H1 (cell line): ENCODE measurements around the gene PLAC1.

Experiments used
- EZH2 ChIP-seq: fragments of 200-600 bp; sonication (generic); IDR thresholded peaks from 2 replicates; pipeline ENCODE4 v1.7.1; 2012; ENCODE audit warnings: low read depth, mild to moderate bottlenecking, moderate library complexity, low read length, inconsistent platforms; ENCODE audit not compliant: severe bottlenecking
- GABPA ChIP-seq: IDR thresholded peaks from 2 replicates; pipeline ENCODE4 v1.6.1; 2011; ENCODE audit warnings: mild to moderate bottlenecking, low read length, moderate library complexity, borderline replicate concordance; ENCODE audit not compliant: insufficient read depth
- GTF2F1 ChIP-seq: IDR thresholded peaks from 2 replicates; pipeline ENCODE4 v1.6.1; 2012; ENCODE audit warnings: low read depth, low read length, improper control_type of control experiment, borderline replicate concordance
- HDAC2 ChIP-seq, 2 experiments: fragments of 300-600 bp in 1 of 2; sonication (generic) in 1 of 2; IDR thresholded peaks; 2 replicates each; pipeline ENCODE4 v1.6.1; 2011 to 2012; ENCODE audit warnings: low read depth in 2 of 2, low read length in 2 of 2, mild to moderate bottlenecking in 2 of 2, moderate library complexity in 2 of 2, borderline replicate concordance in 1 of 2, inconsistent platforms in 1 of 2
- HDAC6 ChIP-seq: IDR thresholded peaks from one replicate; pipeline ENCODE4 v1.7.1; 2012; ENCODE audit warnings: low read depth, mild to moderate bottlenecking, inconsistent platforms, low read length, moderate library complexity
- KDM4A ChIP-seq: IDR thresholded peaks from one replicate; pipeline ENCODE4 v1.7.1; 2012; ENCODE audit warnings: low read depth, mild to moderate bottlenecking, moderate library complexity, low read length, inconsistent platforms; ENCODE audit not compliant: severe bottlenecking
- PHF8 ChIP-seq: fragments of 200-600 bp; sonication (generic); conservative IDR thresholded peaks from 2 replicates; pipeline ENCODE4 v1.7.1; 2012; ENCODE audit warnings: low read depth, mild to moderate bottlenecking, inconsistent platforms, low read length, moderate library complexity
- POLR2A ChIP-seq, 2 experiments: IDR thresholded peaks; 1 replicate in 1 of 2; 2 replicates in 1 of 2; pipeline ENCODE4 v1.6.1; 2011; ENCODE audit warnings: low read depth in 2 of 2, low read length in 2 of 2, mild to moderate bottlenecking in 2 of 2; ENCODE audit errors: control extremely low read depth in 1 of 2
- POLR2AphosphoS5 ChIP-seq: IDR thresholded peaks from 2 replicates; pipeline ENCODE4 v1.6.1; 2011; ENCODE audit warnings: low read depth, low read length
- RAD21 ChIP-seq, 2 experiments: IDR thresholded peaks in 1 of 2; conservative IDR thresholded peaks in 1 of 2; 2 replicates each; pipeline ENCODE4 v1.6.1; 2011; ENCODE audit warnings: low read depth in 2 of 2, low read length in 2 of 2, improper control_type of control experiment in 1 of 2, inconsistent platforms in 1 of 2, mild to moderate bottlenecking in 1 of 2, moderate library complexity in 1 of 2
- SAP30 ChIP-seq: fragments of 300-600 bp; sonication (generic); IDR thresholded peaks from 2 replicates; pipeline ENCODE4 v1.7.1; 2012; ENCODE audit warnings: low read length, moderate library complexity, mild to moderate bottlenecking, inconsistent platforms; ENCODE audit not compliant: insufficient read depth, insufficient replicate concordance
- SP1 ChIP-seq: IDR thresholded peaks from 2 replicates; pipeline ENCODE4 v1.6.1; 2011; ENCODE audit warnings: low read depth, low read length
- TF ChIP-seq, protein P1 (sequence below), 3 experiments: IDR thresholded peaks; 1 replicate in 2 of 3; 2 replicates in 1 of 3; pipeline versions ENCODE4 v1.5.1 to v1.6.1; 2011; ENCODE audit warnings: low read length in 3 of 3, mild to moderate bottlenecking in 3 of 3, inconsistent platforms in 2 of 3, low read depth in 1 of 3, moderate library complexity in 1 of 3; ENCODE audit not compliant: insufficient read depth in 1 of 3; ENCODE audit errors: control extremely low read depth in 1 of 3

DNA sequence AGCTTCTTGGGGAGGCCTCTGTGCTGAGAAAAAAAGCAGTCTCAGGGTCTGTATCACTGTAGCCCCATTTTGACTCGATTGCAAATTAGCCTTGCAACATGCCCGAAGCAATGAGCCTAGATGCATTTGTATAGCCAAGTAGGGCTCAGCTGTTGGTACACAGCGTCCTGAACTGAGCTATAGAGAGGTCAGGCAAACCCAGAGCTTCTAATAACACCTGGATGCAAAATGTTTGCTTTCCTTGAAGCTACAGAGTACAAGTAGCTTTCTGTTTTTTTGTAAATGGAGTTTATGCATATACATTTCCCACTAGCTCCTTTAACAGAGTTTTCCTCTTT, 87.8 kb downstream of the PLAC1 start:
- TF ChIP-seq GTF2F1 (no peak), PHF8 (no peak), POLR2A (IDR thresholded peaks at IDR 0.05; ENCODE audit: control extremely low read depth in 1 of 2, low read depth in 2 of 2, low read length in 2 of 2) (no peak), RAD21 (IDR thresholded peaks at IDR 0.05 in 1 of 2, conservative IDR thresholded peaks at IDR 0.05 in 1 of 2; ENCODE audit: low read depth in 2 of 2, low read length in 2 of 2) (no peak), HDAC6 (no peak), GABPA (no peak), KDM4A (no peak), HDAC2 (IDR thresholded peaks at IDR 0.05; ENCODE audit: borderline replicate concordance in 1 of 2, low read depth in 2 of 2, low read length in 2 of 2) (no peak), SAP30 (no peak), SP1 (no peak), POLR2AphosphoS5 (no peak), EZH2 (no peak)
- TF ChIP-seq, protein P1, sequence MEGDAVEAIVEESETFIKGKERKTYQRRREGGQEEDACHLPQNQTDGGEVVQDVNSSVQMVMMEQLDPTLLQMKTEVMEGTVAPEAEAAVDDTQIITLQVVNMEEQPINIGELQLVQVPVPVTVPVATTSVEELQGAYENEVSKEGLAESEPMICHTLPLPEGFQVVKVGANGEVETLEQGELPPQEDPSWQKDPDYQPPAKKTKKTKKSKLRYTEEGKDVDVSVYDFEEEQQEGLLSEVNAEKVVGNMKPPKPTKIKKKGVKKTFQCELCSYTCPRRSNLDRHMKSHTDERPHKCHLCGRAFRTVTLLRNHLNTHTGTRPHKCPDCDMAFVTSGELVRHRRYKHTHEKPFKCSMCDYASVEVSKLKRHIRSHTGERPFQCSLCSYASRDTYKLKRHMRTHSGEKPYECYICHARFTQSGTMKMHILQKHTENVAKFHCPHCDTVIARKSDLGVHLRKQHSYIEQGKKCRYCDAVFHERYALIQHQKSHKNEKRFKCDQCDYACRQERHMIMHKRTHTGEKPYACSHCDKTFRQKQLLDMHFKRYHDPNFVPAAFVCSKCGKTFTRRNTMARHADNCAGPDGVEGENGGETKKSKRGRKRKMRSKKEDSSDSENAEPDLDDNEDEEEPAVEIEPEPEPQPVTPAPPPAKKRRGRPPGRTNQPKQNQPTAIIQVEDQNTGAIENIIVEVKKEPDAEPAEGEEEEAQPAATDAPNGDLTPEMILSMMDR (IDR thresholded peaks at IDR 0.05; ENCODE audit: control extremely low read depth in 1 of 3, insufficient read depth in 1 of 3, low read depth in 1 of 3, low read length in 3 of 3): no peak
